ENCODE measurements around the gene MYO10.

MYO10 gene

DNA sequence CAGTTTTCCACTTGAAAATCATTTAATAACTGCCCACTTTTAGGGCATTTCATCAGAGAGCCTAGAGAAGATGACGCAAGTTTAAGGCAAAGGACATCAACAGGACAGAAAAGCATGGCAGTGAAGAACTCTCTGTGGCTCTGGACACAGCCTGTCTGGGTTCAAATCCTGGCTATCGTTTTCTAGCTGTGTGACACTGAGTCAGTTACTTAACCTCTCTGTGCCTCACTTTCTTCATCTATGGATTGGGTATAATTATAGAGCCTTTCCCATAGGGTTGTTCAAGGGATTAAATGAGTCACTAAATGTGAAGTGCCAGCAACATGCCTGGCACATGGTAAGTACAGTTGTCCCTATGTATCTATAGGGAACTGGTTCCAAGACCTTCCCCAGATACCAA is 6.7 kb downstream of the MYO10 start:
- Histone ChIP-seq H3K4me1 (ENCODE audit: low read length) (no peaks in the 10 kb centered on the region), H3K9me3 (ENCODE audit: insufficient read depth, low read length) (no peaks in the 10 kb centered on the region), H2AFZ (ENCODE audit: low read depth, low read length) (no peak overlapping the region), H4K20me1 (ENCODE audit: insufficient read depth, low read length) (no peaks in the 10 kb centered on the region), H3K79me2 (ENCODE audit: low read length) (no peaks in the 10 kb centered on the region), H3K4me3 (ENCODE audit: low read length) (no peak overlapping the region), H3K27ac (ENCODE audit: low read length) (no peak overlapping the region), H3K4me2 (ENCODE audit: low read length) (no peak overlapping the region), H3K36me3 (replicated peaks; ENCODE audit: low read depth, low read length) (no peaks in the 10 kb centered on the region), H3K9ac (ENCODE audit: low read length) (no peak overlapping the region), H3K27me3 (ENCODE audit: low read depth, low read length) (no peaks in the 10 kb centered on the region)
- TF ChIP-seq, protein P1, sequence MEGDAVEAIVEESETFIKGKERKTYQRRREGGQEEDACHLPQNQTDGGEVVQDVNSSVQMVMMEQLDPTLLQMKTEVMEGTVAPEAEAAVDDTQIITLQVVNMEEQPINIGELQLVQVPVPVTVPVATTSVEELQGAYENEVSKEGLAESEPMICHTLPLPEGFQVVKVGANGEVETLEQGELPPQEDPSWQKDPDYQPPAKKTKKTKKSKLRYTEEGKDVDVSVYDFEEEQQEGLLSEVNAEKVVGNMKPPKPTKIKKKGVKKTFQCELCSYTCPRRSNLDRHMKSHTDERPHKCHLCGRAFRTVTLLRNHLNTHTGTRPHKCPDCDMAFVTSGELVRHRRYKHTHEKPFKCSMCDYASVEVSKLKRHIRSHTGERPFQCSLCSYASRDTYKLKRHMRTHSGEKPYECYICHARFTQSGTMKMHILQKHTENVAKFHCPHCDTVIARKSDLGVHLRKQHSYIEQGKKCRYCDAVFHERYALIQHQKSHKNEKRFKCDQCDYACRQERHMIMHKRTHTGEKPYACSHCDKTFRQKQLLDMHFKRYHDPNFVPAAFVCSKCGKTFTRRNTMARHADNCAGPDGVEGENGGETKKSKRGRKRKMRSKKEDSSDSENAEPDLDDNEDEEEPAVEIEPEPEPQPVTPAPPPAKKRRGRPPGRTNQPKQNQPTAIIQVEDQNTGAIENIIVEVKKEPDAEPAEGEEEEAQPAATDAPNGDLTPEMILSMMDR (IDR thresholded peaks at IDR 0.05; ENCODE audit: low read depth, low read length): no peak
- TF ChIP-seq EZH2phosphoT487 (IDR thresholded peaks at IDR 0.05; ENCODE audit: low read depth): no peak

DNA sequence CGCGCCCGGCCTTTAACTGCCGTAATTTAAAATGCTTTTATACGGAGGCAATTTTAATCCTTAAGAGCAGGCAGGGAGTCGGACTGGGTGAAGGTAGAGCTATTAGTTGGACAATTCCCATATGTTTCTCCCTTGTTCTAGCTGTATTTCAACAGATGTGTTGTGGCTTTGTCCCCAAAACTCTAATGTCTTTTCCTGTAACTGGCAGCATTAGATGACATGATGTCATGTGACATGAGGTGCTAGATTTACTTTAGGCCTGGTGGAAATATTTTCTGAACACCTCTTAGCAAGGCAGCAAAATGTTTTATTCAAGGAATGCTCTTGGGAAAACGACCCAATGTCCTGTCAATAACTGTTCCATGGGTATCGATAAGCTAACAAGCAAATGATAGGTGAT is 8.5 kb downstream of the MYO10 start:
- Histone ChIP-seq H3K79me2 (ENCODE audit: low read length) (no peaks in the 10 kb centered on the region), H3K4me3 (ENCODE audit: low read length) (no peak overlapping the region), H3K27ac (ENCODE audit: low read length) (no peak overlapping the region), H3K9ac (ENCODE audit: low read length) (no peak overlapping the region), H3K36me3 (replicated peaks; ENCODE audit: low read depth, low read length) (no peaks in the 10 kb centered on the region), H3K4me2 (ENCODE audit: low read length) (no peak overlapping the region), H3K27me3 (ENCODE audit: low read depth, low read length) (no peaks in the 10 kb centered on the region), H4K20me1 (ENCODE audit: insufficient read depth, low read length) (no peaks in the 10 kb centered on the region), H3K9me3 (ENCODE audit: insufficient read depth, low read length) (no peaks in the 10 kb centered on the region), H3K4me1 (ENCODE audit: low read length) (no peaks in the 10 kb centered on the region), H2AFZ (ENCODE audit: low read depth, low read length) (no peak overlapping the region)
- TF ChIP-seq EZH2phosphoT487 (IDR thresholded peaks at IDR 0.05; ENCODE audit: low read depth): no peak
- TF ChIP-seq, protein P1 (IDR thresholded peaks at IDR 0.05; ENCODE audit: low read depth, low read length): no peak

DNA sequence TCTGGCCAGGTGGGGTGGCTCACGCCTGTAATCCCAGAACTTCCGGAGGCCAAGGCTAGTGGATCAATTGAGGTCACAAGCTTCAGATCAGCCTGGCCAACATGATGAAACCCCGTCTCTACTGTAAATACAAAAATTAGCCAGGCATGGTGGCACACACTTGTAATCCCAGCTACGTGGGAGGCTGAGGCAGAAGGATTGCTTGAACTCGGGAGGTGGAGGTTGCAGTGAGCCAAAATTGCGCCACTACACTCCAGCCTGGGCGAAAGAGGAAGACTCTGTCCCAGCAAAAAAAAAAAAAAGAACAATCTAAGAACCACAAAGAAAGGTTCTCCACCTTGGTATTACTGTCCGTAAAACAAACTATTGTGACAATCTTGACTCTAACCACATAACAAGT is 9.7 kb downstream of the MYO10 start:
- no peaks in the 10 kb centered on the region for H3K9me3 ChIP-seq (ENCODE audit: insufficient read depth, low read length)
- no peak overlapping the region for H2AFZ ChIP-seq (ENCODE audit: low read depth, low read length)
- H3K27ac ChIP-seq (ENCODE audit: low read length): no peak overlapping the region
- no peaks in the 10 kb centered on the region for H3K36me3 ChIP-seq (replicated peaks; ENCODE audit: low read depth, low read length)
- no peak overlapping the region for H3K9ac ChIP-seq (ENCODE audit: low read length)
- H3K27me3 ChIP-seq (ENCODE audit: low read depth, low read length): no peaks in the 10 kb centered on the region
- no peaks in the 10 kb centered on the region for H3K4me1 ChIP-seq (ENCODE audit: low read length)
- H3K4me3 ChIP-seq (ENCODE audit: low read length): no peak overlapping the region
- TF ChIP-seq, protein P1 (IDR thresholded peaks at IDR 0.05; ENCODE audit: low read depth, low read length): no peak
- no peak for TF ChIP-seq EZH2phosphoT487 (IDR thresholded peaks at IDR 0.05; ENCODE audit: low read depth)
- H3K79me2 ChIP-seq (ENCODE audit: low read length): no peaks in the 10 kb centered on the region
- no peak overlapping the region for H3K4me2 ChIP-seq (ENCODE audit: low read length)
- H4K20me1 ChIP-seq (ENCODE audit: insufficient read depth, low read length): no peaks in the 10 kb centered on the region

DNA sequence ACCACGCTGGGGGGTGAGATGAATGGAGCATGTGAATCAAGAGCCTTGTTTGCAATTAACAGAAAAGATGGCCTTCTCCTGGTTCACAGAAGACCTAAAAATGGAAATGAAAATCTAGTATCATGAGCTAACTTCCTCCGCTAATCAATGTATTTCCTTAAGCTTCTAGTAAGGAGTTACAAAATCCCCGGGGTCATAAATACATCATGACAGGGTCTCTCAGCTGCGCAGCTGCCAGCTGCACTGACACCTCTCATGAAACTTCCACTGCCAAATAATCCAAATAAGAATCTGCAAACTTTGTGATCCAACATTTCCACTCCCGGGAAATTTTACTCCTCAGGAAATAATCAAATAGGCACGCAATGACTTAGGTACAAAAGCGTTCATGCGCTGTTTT is 11.9 kb downstream of the MYO10 start:
- H3K79me2 ChIP-seq (ENCODE audit: low read length): no peaks in the 10 kb centered on the region
- H3K4me1 ChIP-seq (ENCODE audit: low read length): no peaks in the 10 kb centered on the region
- no peak overlapping the region for H3K4me2 ChIP-seq (ENCODE audit: low read length)
- TF ChIP-seq, protein P1 (IDR thresholded peaks at IDR 0.05; ENCODE audit: low read depth, low read length): no peak
- no peak for TF ChIP-seq EZH2phosphoT487 (IDR thresholded peaks at IDR 0.05; ENCODE audit: low read depth)
- no peak overlapping the region for H2AFZ ChIP-seq (ENCODE audit: low read depth, low read length)
- H3K9me3 ChIP-seq (ENCODE audit: insufficient read depth, low read length): no peaks in the 10 kb centered on the region
- no peaks in the 10 kb centered on the region for H4K20me1 ChIP-seq (ENCODE audit: insufficient read depth, low read length)
- no peak overlapping the region for H3K27ac ChIP-seq (ENCODE audit: low read length)
- no peaks in the 10 kb centered on the region for H3K27me3 ChIP-seq (ENCODE audit: low read depth, low read length)
- H3K36me3 ChIP-seq (replicated peaks; ENCODE audit: low read depth, low read length): no peaks in the 10 kb centered on the region
- no peak overlapping the region for H3K4me3 ChIP-seq (ENCODE audit: low read length)
- H3K9ac ChIP-seq (ENCODE audit: low read length): no peak overlapping the region

Data from OCI-LY3 (cell line).